ENCODE measurements around the gene REXO5.

The REXO5 gene

DNA sequence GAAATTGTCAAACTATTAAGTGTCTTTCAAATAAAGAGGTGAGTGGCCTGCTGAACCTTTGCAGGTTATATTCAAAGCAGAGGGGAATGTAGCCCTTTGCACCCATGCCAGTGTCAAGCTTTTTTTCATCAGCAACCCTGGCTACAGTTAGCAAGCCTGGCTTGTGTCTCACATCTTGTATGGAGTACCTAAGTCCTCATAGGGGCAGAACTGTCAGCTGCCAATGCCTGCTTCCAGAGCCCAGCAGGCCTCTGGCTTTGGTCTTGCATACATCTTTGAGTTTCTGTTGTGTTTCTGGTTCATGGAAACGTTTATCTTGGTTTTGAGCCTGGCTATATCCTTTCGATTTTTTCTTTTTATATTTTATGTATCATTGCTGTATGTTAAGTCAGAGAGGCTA lies 26.8 kb downstream of the REXO5 start:
- H3K36me3 ChIP-seq (ENCODE audit: insufficient read depth, insufficient read length, low read length): peaks cover 60% of the 10 kb centered on the region
- TF ChIP-seq YY1 (IDR thresholded peaks at IDR 0.05; ENCODE audit: insufficient read depth, insufficient read length) (no peak), ZNF274 (IDR thresholded peaks at IDR 0.05; ENCODE audit: low read depth, low read length) (no peak), SUZ12 (IDR thresholded peaks at IDR 0.05; ENCODE audit: extremely low read depth, insufficient read depth, insufficient read length) (no peak)
- no peak overlapping the region for H3K9ac ChIP-seq (ENCODE audit: insufficient read length, low read depth)
- no peaks in the 10 kb centered on the region for H3K4me1 ChIP-seq (ENCODE audit: insufficient read depth, insufficient read length)
- H3K27me3 ChIP-seq (ENCODE audit: insufficient read depth, insufficient read length): no peaks in the 10 kb centered on the region
- DNase-seq (ENCODE audit: low read depth, low spot score): no peak
- no peak overlapping the region for H3K4me3 ChIP-seq (ENCODE audit: insufficient read length, low read depth)
- peaks cover 12% of the 10 kb centered on the region; the same call in 1 of the 2 replicates for H3K9me3 ChIP-seq (ENCODE audit: insufficient read depth, low read length)

DNA sequence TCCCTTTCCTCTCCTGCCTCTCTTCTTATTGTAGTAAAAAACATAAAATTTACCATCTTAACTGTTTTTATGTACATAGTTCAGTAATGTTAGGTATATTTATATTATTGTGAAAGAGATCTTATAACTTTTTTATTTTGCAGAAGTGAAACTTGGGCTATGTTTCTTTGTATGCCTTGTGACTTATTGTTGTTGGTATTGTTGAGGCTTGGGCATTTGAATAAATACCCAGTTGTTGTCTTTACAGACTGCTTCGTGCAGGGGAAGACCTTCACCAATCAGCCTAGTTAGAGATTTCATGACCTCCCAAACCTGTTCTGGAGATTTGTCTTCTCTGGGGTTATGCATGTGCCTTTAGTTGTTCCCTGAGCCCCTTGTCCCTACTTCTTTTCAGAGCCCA lies 31.9 kb downstream of the REXO5 start:
- Histone ChIP-seq H3K36me3 (ENCODE audit: insufficient read depth, insufficient read length, low read length) (peaks cover 67% of the 10 kb centered on the region), H3K9ac (ENCODE audit: insufficient read length, low read depth) (no peak overlapping the region), H3K27me3 (ENCODE audit: insufficient read depth, insufficient read length) (no peaks in the 10 kb centered on the region), H3K4me1 (ENCODE audit: insufficient read depth, insufficient read length) (no peaks in the 10 kb centered on the region), H3K9me3 (ENCODE audit: insufficient read depth, low read length) (peaks cover 12% of the 10 kb centered on the region; the same call in 1 of the 2 replicates), H3K4me3 (ENCODE audit: insufficient read length, low read depth) (no peak overlapping the region)
- TF ChIP-seq ZNF274 (IDR thresholded peaks at IDR 0.05; ENCODE audit: low read depth, low read length) (no peak), SUZ12 (IDR thresholded peaks at IDR 0.05; ENCODE audit: extremely low read depth, insufficient read depth, insufficient read length) (no peak), YY1 (IDR thresholded peaks at IDR 0.05; ENCODE audit: insufficient read depth, insufficient read length) (no peak)
- no peak for DNase-seq (ENCODE audit: low read depth, low spot score)

DNA sequence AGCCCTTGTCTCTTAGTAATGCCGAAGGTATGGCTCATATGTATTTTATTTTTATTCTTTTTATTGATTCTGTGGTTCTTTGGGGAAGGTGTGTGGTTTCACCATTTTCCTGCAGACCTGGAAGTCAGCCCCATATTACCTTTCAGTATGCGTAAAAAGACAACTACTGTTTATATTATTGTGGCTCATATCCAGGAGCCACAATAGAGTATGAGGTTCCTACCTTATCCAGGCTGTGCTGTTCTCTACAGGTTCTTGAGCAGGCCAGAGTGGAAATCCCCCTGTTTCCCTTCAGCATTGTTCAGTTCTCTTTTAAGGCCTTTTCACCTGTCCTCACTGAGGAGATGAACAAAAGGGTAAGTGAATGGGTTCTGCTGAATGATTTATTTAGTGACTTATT lies 33.2 kb downstream of the REXO5 start:
- Histone ChIP-seq H3K36me3 (ENCODE audit: insufficient read depth, insufficient read length, low read length) (peaks cover 56% of the 10 kb centered on the region), H3K9me3 (ENCODE audit: insufficient read depth, low read length) (peaks cover 12% of the 10 kb centered on the region; the same call in 1 of the 2 replicates), H3K4me1 (ENCODE audit: insufficient read depth, insufficient read length) (no peaks in the 10 kb centered on the region), H3K4me3 (ENCODE audit: insufficient read length, low read depth) (no peak overlapping the region), H3K9ac (ENCODE audit: insufficient read length, low read depth) (no peak overlapping the region), H3K27me3 (ENCODE audit: insufficient read depth, insufficient read length) (no peaks in the 10 kb centered on the region)
- TF ChIP-seq ZNF274 (IDR thresholded peaks at IDR 0.05; ENCODE audit: low read depth, low read length) (no peak), YY1 (IDR thresholded peaks at IDR 0.05; ENCODE audit: insufficient read depth, insufficient read length) (no peak), SUZ12 (IDR thresholded peaks at IDR 0.05; ENCODE audit: extremely low read depth, insufficient read depth, insufficient read length) (no peak)
- no peak for DNase-seq (ENCODE audit: low read depth, low spot score)

DNA sequence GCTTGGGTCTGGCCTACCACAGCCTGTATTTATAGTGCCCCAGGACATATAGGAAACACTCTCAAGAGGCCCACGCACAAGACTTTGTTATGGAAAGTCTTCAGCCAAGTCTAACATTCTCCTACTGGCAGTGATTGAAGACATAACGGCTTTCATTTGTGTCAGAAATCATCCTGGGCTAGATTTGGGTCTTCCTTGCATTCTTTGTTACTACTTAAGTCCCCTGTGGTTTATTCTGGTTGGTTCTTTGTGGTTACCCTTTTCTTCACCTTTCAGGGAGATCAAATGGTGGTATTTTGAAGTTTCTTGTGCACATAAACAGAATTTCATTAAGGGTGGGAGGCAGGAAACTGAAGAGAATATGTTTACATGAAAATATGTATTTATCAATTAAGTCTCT lies 37.7 kb downstream of the REXO5 start:
- peak; percentile 20 for DNase-seq (ENCODE audit: low read depth, low spot score)
- TF ChIP-seq SUZ12 (IDR thresholded peaks at IDR 0.05; ENCODE audit: extremely low read depth, insufficient read depth, insufficient read length) (no peak), YY1 (IDR thresholded peaks at IDR 0.05; ENCODE audit: insufficient read depth, insufficient read length) (no peak), ZNF274 (IDR thresholded peaks at IDR 0.05; ENCODE audit: low read depth, low read length) (no peak)
- Histone ChIP-seq H3K4me1 (ENCODE audit: insufficient read depth, insufficient read length) (peaks cover 3% of the 10 kb centered on the region), H3K27me3 (ENCODE audit: insufficient read depth, insufficient read length) (no peaks in the 10 kb centered on the region), H3K4me3 (ENCODE audit: insufficient read length, low read depth) (no peak overlapping the region), H3K36me3 (ENCODE audit: insufficient read depth, insufficient read length, low read length) (peaks cover 68% of the 10 kb centered on the region), H3K9ac (ENCODE audit: insufficient read length, low read depth) (no peak overlapping the region), H3K9me3 (ENCODE audit: insufficient read depth, low read length) (no peaks in the 10 kb centered on the region)

DNA sequence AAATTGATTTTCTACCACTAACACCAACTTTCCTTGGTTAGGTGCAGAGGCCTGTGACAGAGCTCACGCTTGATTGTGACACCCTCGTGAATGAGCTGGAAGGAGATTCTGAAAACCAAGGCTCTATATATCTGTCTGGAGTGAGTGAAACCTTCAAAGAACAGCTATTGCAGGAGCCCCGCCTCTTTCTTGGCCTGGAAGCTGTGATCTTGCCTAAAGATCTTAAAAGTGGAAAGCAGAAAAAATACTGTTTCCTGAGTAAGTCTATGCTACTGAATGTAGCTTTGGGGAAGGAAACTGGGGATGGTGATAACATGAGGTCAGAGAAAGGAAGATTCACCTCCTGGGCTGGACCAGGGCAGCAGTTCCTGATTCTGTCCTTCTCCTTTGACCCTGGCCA lies 38.3 kb downstream of the REXO5 start:
- Histone ChIP-seq H3K36me3 (ENCODE audit: insufficient read depth, insufficient read length, low read length) (peaks cover 63% of the 10 kb centered on the region), H3K27me3 (ENCODE audit: insufficient read depth, insufficient read length) (no peaks in the 10 kb centered on the region), H3K9me3 (ENCODE audit: insufficient read depth, low read length) (no peaks in the 10 kb centered on the region), H3K4me1 (ENCODE audit: insufficient read depth, insufficient read length) (peaks cover 3% of the 10 kb centered on the region), H3K9ac (ENCODE audit: insufficient read length, low read depth) (no peak overlapping the region), H3K4me3 (ENCODE audit: insufficient read length, low read depth) (no peak overlapping the region)
- TF ChIP-seq YY1 (IDR thresholded peaks at IDR 0.05; ENCODE audit: insufficient read depth, insufficient read length): no peak
- no peak for TF ChIP-seq ZNF274 (IDR thresholded peaks at IDR 0.05; ENCODE audit: low read depth, low read length)
- TF ChIP-seq SUZ12 (IDR thresholded peaks at IDR 0.05; ENCODE audit: extremely low read depth, insufficient read depth, insufficient read length): no peak
- no peak for DNase-seq (ENCODE audit: low read depth, low spot score)

DNA sequence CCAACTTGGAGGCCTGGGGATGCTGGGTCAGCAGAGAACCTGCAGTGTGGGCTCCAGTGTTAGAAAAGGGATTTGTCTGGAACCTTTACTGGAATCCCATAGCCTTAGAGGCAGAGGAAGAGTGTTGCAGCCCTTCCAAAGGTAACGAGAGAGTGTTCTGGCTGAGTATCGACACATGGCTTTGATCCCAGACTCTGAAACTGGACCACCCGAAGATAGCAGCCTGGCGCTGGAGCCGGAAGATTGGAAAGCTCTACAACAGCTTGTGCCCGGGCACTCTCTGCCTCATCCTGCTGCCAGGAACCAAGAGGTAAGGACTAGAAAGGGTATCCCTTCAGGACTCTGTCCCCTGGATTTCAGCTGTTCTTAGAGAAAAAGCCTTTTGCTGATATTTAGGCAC lies 39.7 kb downstream of the REXO5 start:
- H3K36me3 ChIP-seq (ENCODE audit: insufficient read depth, insufficient read length, low read length): peaks cover 50% of the 10 kb centered on the region
- no peak overlapping the region for H3K4me3 ChIP-seq (ENCODE audit: insufficient read length, low read depth)
- no peak overlapping the region for H3K9ac ChIP-seq (ENCODE audit: insufficient read length, low read depth)
- no peak for TF ChIP-seq ZNF274 (IDR thresholded peaks at IDR 0.05; ENCODE audit: low read depth, low read length)
- TF ChIP-seq SUZ12 (IDR thresholded peaks at IDR 0.05; ENCODE audit: extremely low read depth, insufficient read depth, insufficient read length): no peak
- no peak for TF ChIP-seq YY1 (IDR thresholded peaks at IDR 0.05; ENCODE audit: insufficient read depth, insufficient read length)
- peaks cover 3% of the 10 kb centered on the region for H3K4me1 ChIP-seq (ENCODE audit: insufficient read depth, insufficient read length)
- no peaks in the 10 kb centered on the region for H3K9me3 ChIP-seq (ENCODE audit: insufficient read depth, low read length)
- H3K27me3 ChIP-seq (ENCODE audit: insufficient read depth, insufficient read length): no peaks in the 10 kb centered on the region
- no peak for DNase-seq (ENCODE audit: low read depth, low spot score)

DNA sequence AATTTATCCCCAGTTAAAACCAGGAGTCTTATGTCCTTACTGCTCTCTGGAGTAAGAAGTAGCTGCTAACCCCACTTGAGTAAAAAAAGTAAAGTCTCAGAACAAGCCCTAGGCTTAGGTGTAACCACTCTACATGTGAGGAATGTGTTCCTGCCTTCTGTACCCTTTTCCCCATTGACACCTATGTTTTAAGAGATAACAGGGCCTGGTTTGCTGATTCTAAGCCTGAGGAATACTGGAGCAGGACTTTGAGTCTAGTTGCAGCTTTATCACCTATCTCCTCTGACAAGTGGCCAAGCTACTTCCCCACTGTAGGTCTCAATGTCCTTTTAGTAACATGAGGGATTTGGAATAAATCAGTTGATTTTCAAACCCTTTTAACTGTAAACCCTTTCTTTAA lies 40.2 kb downstream of the REXO5 start:
- Histone ChIP-seq H3K9ac (ENCODE audit: insufficient read length, low read depth) (no peak overlapping the region), H3K4me1 (ENCODE audit: insufficient read depth, insufficient read length) (peaks cover 3% of the 10 kb centered on the region), H3K27me3 (ENCODE audit: insufficient read depth, insufficient read length) (no peaks in the 10 kb centered on the region), H3K9me3 (ENCODE audit: insufficient read depth, low read length) (no peaks in the 10 kb centered on the region), H3K4me3 (ENCODE audit: insufficient read length, low read depth) (no peak overlapping the region), H3K36me3 (ENCODE audit: insufficient read depth, insufficient read length, low read length) (peaks cover 47% of the 10 kb centered on the region)
- no peak for DNase-seq (ENCODE audit: low read depth, low spot score)
- TF ChIP-seq ZNF274 (IDR thresholded peaks at IDR 0.05; ENCODE audit: low read depth, low read length): no peak
- no peak for TF ChIP-seq YY1 (IDR thresholded peaks at IDR 0.05; ENCODE audit: insufficient read depth, insufficient read length)
- TF ChIP-seq SUZ12 (IDR thresholded peaks at IDR 0.05; ENCODE audit: extremely low read depth, insufficient read depth, insufficient read length): no peak

Data from NT2/D1 (cell line).